OCI-LY3 (cell line): ENCODE results near the gene CLRN3.

Source experiments
- CTCF ChIP-seq: fragments of 200-600, 300-600 bp; sonication (generic); IDR thresholded peaks from 2 replicates; pipeline ENCODE4 v1.5.1; 2014; ENCODE audit warnings: antibody characterized with exemption, low read length, low read depth
- EZH2phosphoT487 ChIP-seq: fragments of 200-600 bp; shearing (Covaris generic); IDR thresholded peaks from 2 replicates; pipeline ENCODE4 v1.6.1; 2018; ENCODE audit warnings: antibody characterized with exemption, mixed run types, low read depth

DNA sequence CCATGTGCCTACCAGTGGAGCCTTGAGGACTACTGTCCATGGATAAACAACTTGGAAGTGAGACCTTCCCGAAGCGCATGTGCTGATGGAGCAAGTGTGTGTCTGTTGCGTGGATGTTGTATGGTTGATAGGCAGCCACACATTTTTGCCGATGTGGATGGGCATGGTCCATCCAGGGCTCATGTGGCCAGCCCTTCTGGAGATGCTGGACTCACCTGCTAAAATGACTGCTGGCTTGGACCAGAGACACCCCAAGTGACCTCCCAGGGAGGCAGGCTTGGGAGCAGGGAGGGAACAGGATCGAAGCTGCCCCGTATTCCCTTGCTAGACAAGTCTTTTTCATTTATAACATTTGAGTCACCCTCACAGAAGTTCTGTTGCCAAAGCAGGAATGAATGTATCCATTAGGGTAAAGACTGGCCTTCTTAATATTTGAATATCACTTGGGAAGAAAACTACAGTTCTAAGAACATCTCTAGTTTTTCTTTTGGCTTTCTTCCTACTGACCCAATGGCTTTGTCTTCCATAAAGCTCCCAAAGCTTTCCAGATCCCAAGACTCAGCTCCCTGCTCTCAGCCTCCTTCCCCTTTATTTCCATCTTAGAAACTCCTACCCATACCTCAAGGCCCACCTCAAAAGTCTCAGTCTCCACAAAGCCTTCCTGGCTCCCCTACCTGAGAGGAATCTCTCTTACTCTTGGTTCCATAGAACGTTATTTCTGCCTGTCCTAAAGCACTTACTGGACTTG lies 17.1 kb upstream of the CLRN3 start:
- no peak for TF ChIP-seq CTCF
- TF ChIP-seq EZH2phosphoT487: no peak
